HCT116 (cell line): ENCODE measurements around the gene SORBS1. TPM values are rescaled to one million over a fixed set of nuclear protein-coding genes. Genes with fewer than 3 reads are reported as not detected.

Experiments
- ATAC-seq: fragments of 200-7000 bp; cut with Tn5 transposase; 2 replicates; pipeline ENCODE4 v1.9.1; 2020; ENCODE audit warnings: mild to moderate bottlenecking, moderate library complexity
- BruUV-seq: library from RNA; stranded (reverse); fragments of 400-500 nt; replicated peaks from 2 replicates; lab custom pipeline; 2021; lab: Mats Ljungman, UMichigan
- CTCF ChIA-PET: fragments of 300-600 bp; sonication (Branson Sonifier 250); formaldehyde crosslinking; loops from one replicate; lab custom pipeline; 2021; ENCODE audit warnings: antibody characterized with exemption; lab: Charles Lee
- POLR2A ChIA-PET: fragments of 300-600, 350-600 bp; sonication (Branson Sonifier 250); formaldehyde crosslinking; loops from one replicate; lab custom pipeline; 2021; ENCODE audit warnings: antibody characterized with exemption; lab: Charles Lee
- RAD21 ChIA-PET, 2 experiments: fragments of 300-600 bp; sonication (Branson Sonifier 250); formaldehyde crosslinking; loops; one replicate each; lab custom pipeline; 2023; ENCODE audit warnings: low total read pairs in 2 of 2; ENCODE audit not compliant: uncharacterized antibody in 2 of 2, unreplicated experiment in 2 of 2, low non-redundant PET in 1 of 2; lab: Charles Lee
- DNase-seq: peaks from one replicate; pipeline ENCODE4 v3.0.0-alpha.2; 2010; ENCODE audit warnings: low read depth, low spot score
- H2AFZ ChIP-seq: fragments of 200-600 bp; shearing (Covaris generic), sonication (generic); 2 replicates; pipeline ENCODE4 v1.6.1; 2017; ENCODE audit warnings: low read depth, mixed run types, mixed read lengths, antibody characterized with exemption, low read length; ENCODE audit not compliant: poor library complexity, severe bottlenecking
- H3K27ac ChIP-seq: 2 replicates; pipeline ENCODE4 v1.5.1; 2012; ENCODE audit warnings: low read depth, low read length
- H3K27me3 ChIP-seq: fragments of 200-600 bp; sonication (generic); 2 replicates; pipeline ENCODE4 v1.6.1; 2016; ENCODE audit warnings: mixed run types, low read length, mixed read lengths; ENCODE audit not compliant: insufficient read depth
- H3K36me3 ChIP-seq, 2 experiments: fragments of 200-500 bp in 1 of 2; fragments of 200-600 bp in 1 of 2; sonication (Bioruptor generic) in 1 of 2; sonication (generic) in 1 of 2; 2 replicates each; pipeline versions ENCODE4 v1.5.1 to v1.6.1; 2014 to 2016; ENCODE audit warnings: low read length in 2 of 2, inconsistent platforms in 1 of 2, mixed read lengths in 1 of 2, mixed run types in 1 of 2; ENCODE audit not compliant: insufficient read depth in 2 of 2, control insufficient read depth in 1 of 2
- H3K4me1 ChIP-seq, 2 experiments: fragments of 200-600 bp in 1 of 2; sonication (generic) in 1 of 2; 2 replicates each; pipeline versions ENCODE4 v1.5.1 to v1.6.1; 2012 to 2017; ENCODE audit warnings: low read length in 2 of 2, inconsistent platforms in 1 of 2, mild to moderate bottlenecking in 1 of 2, mixed read lengths in 1 of 2, mixed run types in 1 of 2, moderate library complexity in 1 of 2; ENCODE audit not compliant: insufficient read depth in 2 of 2, control insufficient read depth in 1 of 2
- H3K4me2 ChIP-seq: fragments of 200-600 bp; sonication (generic); 2 replicates; pipeline ENCODE4 v1.6.1; 2017; ENCODE audit warnings: mixed run types, low read length, mixed read lengths
- H3K4me3 ChIP-seq, 2 experiments: fragments of 200-600 bp in 1 of 2; sonication (generic) in 1 of 2; replicated peaks in 1 of 2; 2 replicates each; pipeline ENCODE4 v1.5.1; 2011 to 2016; ENCODE audit warnings: low read length in 2 of 2, control low read depth in 1 of 2, low read depth in 1 of 2, mild to moderate bottlenecking in 1 of 2, mixed read lengths in 1 of 2, mixed run types in 1 of 2
- H3K79me2 ChIP-seq: fragments of 200-600 bp; sonication (generic); 2 replicates; pipeline ENCODE4 v1.6.1; 2017; ENCODE audit warnings: mild to moderate bottlenecking, mixed run types, low read length, moderate library complexity, mixed read lengths; ENCODE audit not compliant: insufficient read depth
- H3K9ac ChIP-seq: fragments of 200-600 bp; sonication (generic); 2 replicates; pipeline ENCODE4 v1.6.1; 2016; ENCODE audit warnings: low read length, mixed read lengths
- H3K9me2 ChIP-seq: fragments of 200-600 bp; sonication (generic), shearing (Covaris generic); 2 replicates; pipeline ENCODE4 v1.6.1; 2017; ENCODE audit warnings: mixed run types, mild to moderate bottlenecking, moderate library complexity; ENCODE audit not compliant: insufficient read depth
- H3K9me3 ChIP-seq, 2 experiments: fragments of 200-500 bp in 1 of 2; fragments of 200-600 bp in 1 of 2; sonication (Bioruptor generic) in 1 of 2; sonication (generic) in 1 of 2; 2 replicates each; pipeline ENCODE4 v1.6.1; 2014 to 2017; ENCODE audit warnings: low read length in 2 of 2, mixed read lengths in 2 of 2, inconsistent platforms in 1 of 2, low read depth in 1 of 2, mild to moderate bottlenecking in 1 of 2, mixed run types in 1 of 2, moderate library complexity in 1 of 2; ENCODE audit not compliant: control insufficient read depth in 1 of 2, insufficient read depth in 1 of 2
- H4K20me1 ChIP-seq: fragments of 200-600 bp; sonication (generic), shearing (Covaris generic); 2 replicates; pipeline ENCODE4 v1.6.1; 2017; ENCODE audit warnings: mixed run types, mild to moderate bottlenecking, moderate library complexity; ENCODE audit not compliant: insufficient read depth
- ATF3 ChIP-seq: IDR thresholded peaks from 2 replicates; pipeline ENCODE4 v1.6.1; 2012
- CEBPB ChIP-seq: IDR thresholded peaks from 2 replicates; pipeline ENCODE4 v1.6.1; 2012; ENCODE audit warnings: low read depth
- CTCF ChIP-seq, 3 experiments: fragments of 200-600 bp in 1 of 3; sonication (generic) in 1 of 3; IDR thresholded peaks in 2 of 3; conservative IDR thresholded peaks in 1 of 3; 2 replicates each; pipeline ENCODE4 v1.5.1; 2012 to 2017; ENCODE audit warnings: low read depth in 2 of 3, low read length in 2 of 3, antibody characterized with exemption in 1 of 3, borderline replicate concordance in 1 of 3, control low read depth in 1 of 3, mild to moderate bottlenecking in 1 of 3, mixed read lengths in 1 of 3, mixed run types in 1 of 3, moderate library complexity in 1 of 3; ENCODE audit not compliant: insufficient read depth in 1 of 3
- EGR1 ChIP-seq: IDR thresholded peaks from 2 replicates; pipeline ENCODE4 v1.6.1; 2012; ENCODE audit warnings: low read depth
- EZH2phosphoT487 ChIP-seq: fragments of 200-600 bp; IDR thresholded peaks from 2 replicates; pipeline ENCODE4 v1.6.1; 2018; ENCODE audit warnings: antibody characterized with exemption, borderline replicate concordance
- MAX ChIP-seq: IDR thresholded peaks from 2 replicates; pipeline ENCODE4 v1.6.1; 2012
- POLR2AphosphoS5 ChIP-seq: IDR thresholded peaks from 2 replicates; pipeline ENCODE4 v1.6.1; 2011; ENCODE audit warnings: mild to moderate bottlenecking, low read depth, low read length, moderate library complexity
- REST ChIP-seq: IDR thresholded peaks from 2 replicates; pipeline ENCODE4 v1.6.1; 2012; ENCODE audit warnings: low read depth
- TCF7L2 ChIP-seq: IDR thresholded peaks from 2 replicates; pipeline ENCODE4 v1.7.0; 2011; ENCODE audit warnings: borderline replicate concordance, inconsistent platforms; ENCODE audit not compliant: insufficient read depth, insufficient read length; ENCODE audit errors: extremely low read depth
- ZBTB33 ChIP-seq: IDR thresholded peaks from 2 replicates; pipeline ENCODE4 v1.6.1; 2011; ENCODE audit warnings: mild to moderate bottlenecking, low read length, moderate library complexity; ENCODE audit not compliant: insufficient replicate concordance; ENCODE audit errors: extremely low read depth
- intact Hi-C: fragments of 100-400 bp; cut with micrococcal nuclease; formaldehyde crosslinking; loops from 2 replicates; pipeline ENCODE4 v1.10.0; 2022
- total RNA-seq: library from RNA; stranded (reverse); gene quantifications from one replicate; pipeline ENCODE4 v1.2.1, GENCODE V29; 2021; ENCODE audit not compliant: unreplicated experiment

Gene SORBS1
- total RNA-seq, 1 experiment from 2014 or later, result 3.4 TPM

GRCh38 chr10:95531994-95532399, 29.2 kb downstream of the SORBS1 start:
- TF ChIP-seq CEBPB (no peak), POLR2AphosphoS5 (no peak), ATF3 (no peak), CTCF (IDR thresholded peaks at IDR 0.05 in 2 of 3, conservative IDR thresholded peaks at IDR 0.05 in 1 of 3; ENCODE audit: borderline replicate concordance in 1 of 3, insufficient read depth in 1 of 3, low read depth in 2 of 3, low read length in 2 of 3) (no peak)
- H3K4me3 ChIP-seq, result no peak overlapping the region
- no peaks in the 10 kb centered on the region for H4K20me1 ChIP-seq
- no peak for ATAC-seq
- no peaks in the 10 kb centered on the region for H3K79me2 ChIP-seq
- RAD21 ChIA-PET, result no interaction called here
- no peak for DNase-seq
- no peak overlapping the region for H3K4me2 ChIP-seq
- no peaks in the 10 kb centered on the region for H3K9me2 ChIP-seq
- H3K36me3 ChIP-seq, result no peaks in the 10 kb centered on the region
- no peaks in the 10 kb centered on the region for H3K27me3 ChIP-seq
- POLR2A ChIA-PET, result no interaction called here
- CTCF ChIA-PET, result no interaction called here
- intact Hi-C loops, result no loop called here
- H2AFZ ChIP-seq, result no peak overlapping the region
- no peaks in the 10 kb centered on the region for H3K9me3 ChIP-seq
- no peak overlapping the region for H3K9ac ChIP-seq
- BruUV-seq, result no TSS peak
- H3K27ac ChIP-seq, result no peak overlapping the region
- peaks cover 2 to 16% of the 10 kb centered on the region in 2 experiments for H3K4me1 ChIP-seq

- ChIA-PET CTCF (no interaction called here), RAD21 (no interaction called here), POLR2A (no interaction called here)
- no peak overlapping the region for H3K4me3 ChIP-seq
- no peak overlapping the region for H3K9ac ChIP-seq
- H4K20me1 ChIP-seq, result no peaks in the 10 kb centered on the region
- no peak for DNase-seq
- H3K79me2 ChIP-seq, result no peaks in the 10 kb centered on the region
- H2AFZ ChIP-seq, result no peak overlapping the region
- intact Hi-C loops, result no loop called here
- no peak for ATAC-seq
- H3K4me2 ChIP-seq, result no peak overlapping the region
- no peaks in the 10 kb centered on the region for H3K36me3 ChIP-seq
- no peaks in the 10 kb centered on the region for H3K27me3 ChIP-seq
- H3K9me2 ChIP-seq, result no peaks in the 10 kb centered on the region
- BruUV-seq, result no TSS peak
- no peak overlapping the region for H3K27ac ChIP-seq
- H3K9me3 ChIP-seq, result no peaks in the 10 kb centered on the region
- peaks cover 2 to 15% of the 10 kb centered on the region in 2 experiments for H3K4me1 ChIP-seq
- TF ChIP-seq MAX, result no peak
- no peak for TF ChIP-seq EGR1
- no peak for TF ChIP-seq ZBTB33
- TF ChIP-seq REST, result no peak
- TF ChIP-seq TCF7L2, result no peak
- no peak for TF ChIP-seq EZH2phosphoT487
These were observed 29.9 kb downstream of the SORBS1 start for GRCh38 chr10:95531058-95531809.
